ENCODE measurements around the gene SH3RF3. TPM values are rescaled to one million over a fixed set of nuclear protein-coding genes. Genes with fewer than 3 reads are reported as not detected.

Gene SH3RF3
- total RNA-seq, 1 experiment from 2014 or later, result 1.0 TPM

- Mint-ChIP-seq H3K4me3 (no peak overlapping the region), H3K27me3 (ENCODE audit: low read depth) (no peaks in the 10 kb centered on the region), H3K4me1 (no peaks in the 10 kb centered on the region), H3K27ac (no peak overlapping the region), H3K9me3 (no peaks in the 10 kb centered on the region), H3K36me3 (no peaks in the 10 kb centered on the region)
- CTCF ChIA-PET, result interaction anchor here (0.6 to 1.8 kb wide), 2 partner anchors 19 to 495 kb away, joined by 3 to 5 read pairs; no protein-coding TSS in a partner anchor
- POLR2A ChIA-PET, result no interaction called here
- no peak for TF ChIP-seq NR3C1 (CRISPR knock-in tag; conservative IDR thresholded peaks at IDR 0.05; ENCODE audit: low read depth)
- TF ChIP-seq, protein P1, sequence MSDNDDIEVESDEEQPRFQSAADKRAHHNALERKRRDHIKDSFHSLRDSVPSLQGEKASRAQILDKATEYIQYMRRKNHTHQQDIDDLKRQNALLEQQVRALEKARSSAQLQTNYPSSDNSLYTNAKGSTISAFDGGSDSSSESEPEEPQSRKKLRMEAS (CRISPR knock-in tag; IDR thresholded peaks at IDR 0.05), result no peak
- no peak for TF ChIP-seq HMGA2 (CRISPR knock-in tag; IDR thresholded peaks at IDR 0.05)
- TF ChIP-seq SOX15 (CRISPR knock-in tag; IDR thresholded peaks at IDR 0.05), result no peak
- no peak for TF ChIP-seq CREM (CRISPR knock-in tag; IDR thresholded peaks at IDR 0.05)
- TF ChIP-seq ZNF512 (CRISPR knock-in tag; IDR thresholded peaks at IDR 0.05; ENCODE audit: borderline replicate concordance), result no peak
- no peak for TF ChIP-seq IRF1 (CRISPR knock-in tag; IDR thresholded peaks at IDR 0.05)
- TF ChIP-seq PREB (CRISPR knock-in tag; IDR thresholded peaks at IDR 0.05; ENCODE audit: borderline replicate concordance), result no peak
- TF ChIP-seq ESRRA (CRISPR knock-in tag; IDR thresholded peaks at IDR 0.05; ENCODE audit: borderline replicate concordance), result no peak
- no peak for TF ChIP-seq OVOL2 (CRISPR knock-in tag; IDR thresholded peaks at IDR 0.05; ENCODE audit: borderline replicate concordance)
- TF ChIP-seq EMX1 (CRISPR knock-in tag; IDR thresholded peaks at IDR 0.05), result no peak
- no peak for TF ChIP-seq AR (CRISPR knock-in tag; IDR thresholded peaks at IDR 0.05)
- TF ChIP-seq, protein P2, sequence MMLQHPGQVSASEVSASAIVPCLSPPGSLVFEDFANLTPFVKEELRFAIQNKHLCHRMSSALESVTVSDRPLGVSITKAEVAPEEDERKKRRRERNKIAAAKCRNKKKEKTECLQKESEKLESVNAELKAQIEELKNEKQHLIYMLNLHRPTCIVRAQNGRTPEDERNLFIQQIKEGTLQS (CRISPR knock-in tag; conservative IDR thresholded peaks at IDR 0.05), result no peak
- no peak for TF ChIP-seq GRHL2 (CRISPR knock-in tag; IDR thresholded peaks at IDR 0.05; ENCODE audit: insufficient replicate concordance, severe bottlenecking)
- TF ChIP-seq ZNF219 (CRISPR knock-in tag; IDR thresholded peaks at IDR 0.05; ENCODE audit: borderline replicate concordance), result no peak
- no peak for TF ChIP-seq ZNF263 (CRISPR knock-in tag; IDR thresholded peaks at IDR 0.05; ENCODE audit: low read depth)
- TF ChIP-seq ATF6 (CRISPR knock-in tag; IDR thresholded peaks at IDR 0.05), result no peak
- TF ChIP-seq ERG (CRISPR knock-in tag; IDR thresholded peaks at IDR 0.05), result no peak
- TF ChIP-seq, protein P3, sequence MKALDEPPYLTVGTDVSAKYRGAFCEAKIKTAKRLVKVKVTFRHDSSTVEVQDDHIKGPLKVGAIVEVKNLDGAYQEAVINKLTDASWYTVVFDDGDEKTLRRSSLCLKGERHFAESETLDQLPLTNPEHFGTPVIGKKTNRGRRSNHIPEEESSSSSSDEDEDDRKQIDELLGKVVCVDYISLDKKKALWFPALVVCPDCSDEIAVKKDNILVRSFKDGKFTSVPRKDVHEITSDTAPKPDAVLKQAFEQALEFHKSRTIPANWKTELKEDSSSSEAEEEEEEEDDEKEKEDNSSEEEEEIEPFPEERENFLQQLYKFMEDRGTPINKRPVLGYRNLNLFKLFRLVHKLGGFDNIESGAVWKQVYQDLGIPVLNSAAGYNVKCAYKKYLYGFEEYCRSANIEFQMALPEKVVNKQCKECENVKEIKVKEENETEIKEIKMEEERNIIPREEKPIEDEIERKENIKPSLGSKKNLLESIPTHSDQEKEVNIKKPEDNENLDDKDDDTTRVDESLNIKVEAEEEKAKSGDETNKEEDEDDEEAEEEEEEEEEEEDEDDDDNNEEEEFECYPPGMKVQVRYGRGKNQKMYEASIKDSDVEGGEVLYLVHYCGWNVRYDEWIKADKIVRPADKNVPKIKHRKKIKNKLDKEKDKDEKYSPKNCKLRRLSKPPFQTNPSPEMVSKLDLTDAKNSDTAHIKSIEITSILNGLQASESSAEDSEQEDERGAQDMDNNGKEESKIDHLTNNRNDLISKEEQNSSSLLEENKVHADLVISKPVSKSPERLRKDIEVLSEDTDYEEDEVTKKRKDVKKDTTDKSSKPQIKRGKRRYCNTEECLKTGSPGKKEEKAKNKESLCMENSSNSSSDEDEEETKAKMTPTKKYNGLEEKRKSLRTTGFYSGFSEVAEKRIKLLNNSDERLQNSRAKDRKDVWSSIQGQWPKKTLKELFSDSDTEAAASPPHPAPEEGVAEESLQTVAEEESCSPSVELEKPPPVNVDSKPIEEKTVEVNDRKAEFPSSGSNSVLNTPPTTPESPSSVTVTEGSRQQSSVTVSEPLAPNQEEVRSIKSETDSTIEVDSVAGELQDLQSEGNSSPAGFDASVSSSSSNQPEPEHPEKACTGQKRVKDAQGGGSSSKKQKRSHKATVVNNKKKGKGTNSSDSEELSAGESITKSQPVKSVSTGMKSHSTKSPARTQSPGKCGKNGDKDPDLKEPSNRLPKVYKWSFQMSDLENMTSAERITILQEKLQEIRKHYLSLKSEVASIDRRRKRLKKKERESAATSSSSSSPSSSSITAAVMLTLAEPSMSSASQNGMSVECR (CRISPR knock-in tag; IDR thresholded peaks at IDR 0.05; ENCODE audit: borderline replicate concordance), result no peak
- no peak for TF ChIP-seq TEAD4 (CRISPR knock-in tag; IDR thresholded peaks at IDR 0.05)
- no peak for DNase-seq (ENCODE audit: low spot score)
- ATAC-seq, result no peak
These were observed 398.1 kb downstream of the SH3RF3 start for GRCh38 chr2:109527079-109527478.

All from WTC11 (cell line).